Vagina (tissue), 2 donors: ENCODE data around the gene STAP1.

Experiments used
- POLR2A ChIP-seq, 2 donors: fragments of 450-650 bp; IDR thresholded peaks; one replicate each; pipeline ENCODE4 v1.6.1; 2017; ENCODE audit warnings: antibody characterized with exemption in 2 of 2, mild to moderate bottlenecking in 2 of 2, moderate library complexity in 2 of 2
- POLR2AphosphoS5 ChIP-seq, 2 donors: sonication (generic); formaldehyde crosslinking; IDR thresholded peaks; one replicate each; pipeline ENCODE4 v1.9.0; 2017; ENCODE audit warnings: antibody characterized with exemption in 2 of 2, mild to moderate bottlenecking in 2 of 2, low read depth in 1 of 2; ENCODE audit not compliant: insufficient read depth in 1 of 2
- TF ChIP-seq, protein P1 (sequence below), 3 experiments: fragments of 450-650 bp in 2 of 3; fragments of 200-600 bp in 1 of 3; sonication (generic) in 1 of 3; IDR thresholded peaks; one replicate each; pipeline ENCODE4 v1.5.1; 2017 to 2019; ENCODE audit warnings: antibody characterized with exemption in 3 of 3, mild to moderate bottlenecking in 2 of 3, moderate library complexity in 2 of 3

DNA sequence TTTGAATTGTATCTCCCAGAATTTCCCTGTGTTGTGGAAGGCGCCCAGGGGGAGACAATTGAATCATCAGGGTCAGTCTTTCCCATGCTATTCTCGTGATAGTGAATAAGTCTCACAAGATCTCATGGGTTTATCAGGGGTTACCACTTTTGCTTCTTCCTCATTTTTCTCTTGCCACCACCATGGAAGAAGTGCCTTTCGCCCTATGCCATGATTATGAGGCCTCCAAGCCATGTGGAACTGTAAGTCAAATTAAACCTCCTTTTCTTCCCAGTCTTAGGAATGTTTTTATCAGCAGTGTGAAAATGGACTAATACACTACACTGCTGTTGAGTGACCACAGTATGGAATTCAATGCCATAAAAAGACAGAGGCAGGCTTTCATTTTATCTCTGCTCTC, 25.4 kb upstream of the STAP1 start:
- TF ChIP-seq, protein P1, sequence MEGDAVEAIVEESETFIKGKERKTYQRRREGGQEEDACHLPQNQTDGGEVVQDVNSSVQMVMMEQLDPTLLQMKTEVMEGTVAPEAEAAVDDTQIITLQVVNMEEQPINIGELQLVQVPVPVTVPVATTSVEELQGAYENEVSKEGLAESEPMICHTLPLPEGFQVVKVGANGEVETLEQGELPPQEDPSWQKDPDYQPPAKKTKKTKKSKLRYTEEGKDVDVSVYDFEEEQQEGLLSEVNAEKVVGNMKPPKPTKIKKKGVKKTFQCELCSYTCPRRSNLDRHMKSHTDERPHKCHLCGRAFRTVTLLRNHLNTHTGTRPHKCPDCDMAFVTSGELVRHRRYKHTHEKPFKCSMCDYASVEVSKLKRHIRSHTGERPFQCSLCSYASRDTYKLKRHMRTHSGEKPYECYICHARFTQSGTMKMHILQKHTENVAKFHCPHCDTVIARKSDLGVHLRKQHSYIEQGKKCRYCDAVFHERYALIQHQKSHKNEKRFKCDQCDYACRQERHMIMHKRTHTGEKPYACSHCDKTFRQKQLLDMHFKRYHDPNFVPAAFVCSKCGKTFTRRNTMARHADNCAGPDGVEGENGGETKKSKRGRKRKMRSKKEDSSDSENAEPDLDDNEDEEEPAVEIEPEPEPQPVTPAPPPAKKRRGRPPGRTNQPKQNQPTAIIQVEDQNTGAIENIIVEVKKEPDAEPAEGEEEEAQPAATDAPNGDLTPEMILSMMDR (IDR thresholded peaks at IDR 0.05), result no peak
- TF ChIP-seq POLR2A (IDR thresholded peaks at IDR 0.05), result no peak
- TF ChIP-seq POLR2AphosphoS5 (IDR thresholded peaks at IDR 0.05; ENCODE audit: insufficient read depth in 1 of 2, low read depth in 1 of 2), result no peak
